ENCODE data around the gene TM4SF1.

The TM4SF1 gene

DNA sequence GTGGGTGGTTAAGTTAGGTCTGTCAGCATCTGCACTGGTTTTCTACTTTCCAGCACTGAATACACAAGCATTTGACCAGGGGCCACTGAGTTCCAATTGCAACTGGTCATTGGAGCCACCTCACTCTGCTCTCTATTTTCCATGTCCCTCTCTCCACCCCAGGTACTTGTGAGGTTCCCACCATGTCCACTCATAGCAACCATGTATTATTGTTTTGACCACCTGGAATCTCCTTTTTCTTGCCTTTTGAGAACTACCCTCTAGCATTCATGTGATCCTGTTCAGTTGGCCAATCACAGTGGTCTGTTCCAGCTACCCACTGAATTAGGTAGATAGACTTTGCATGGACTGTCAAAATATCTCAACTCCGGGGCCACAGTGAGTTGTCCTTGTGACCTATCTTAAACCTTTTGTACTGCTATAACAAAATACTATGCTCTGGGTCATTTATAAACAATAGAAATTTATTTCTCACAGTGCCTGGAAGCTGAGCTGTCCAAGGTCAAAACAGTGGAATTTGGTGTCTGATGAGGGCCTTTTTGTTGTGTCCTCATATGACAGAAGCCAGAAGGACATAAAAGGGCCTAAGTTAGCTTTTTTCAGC lies 23.8 kb downstream of the TM4SF1 start:
- no peaks in the 10 kb centered on the region for H3K9me3 ChIP-seq (ENCODE audit: severe bottlenecking)
- TF ChIP-seq, protein P1, sequence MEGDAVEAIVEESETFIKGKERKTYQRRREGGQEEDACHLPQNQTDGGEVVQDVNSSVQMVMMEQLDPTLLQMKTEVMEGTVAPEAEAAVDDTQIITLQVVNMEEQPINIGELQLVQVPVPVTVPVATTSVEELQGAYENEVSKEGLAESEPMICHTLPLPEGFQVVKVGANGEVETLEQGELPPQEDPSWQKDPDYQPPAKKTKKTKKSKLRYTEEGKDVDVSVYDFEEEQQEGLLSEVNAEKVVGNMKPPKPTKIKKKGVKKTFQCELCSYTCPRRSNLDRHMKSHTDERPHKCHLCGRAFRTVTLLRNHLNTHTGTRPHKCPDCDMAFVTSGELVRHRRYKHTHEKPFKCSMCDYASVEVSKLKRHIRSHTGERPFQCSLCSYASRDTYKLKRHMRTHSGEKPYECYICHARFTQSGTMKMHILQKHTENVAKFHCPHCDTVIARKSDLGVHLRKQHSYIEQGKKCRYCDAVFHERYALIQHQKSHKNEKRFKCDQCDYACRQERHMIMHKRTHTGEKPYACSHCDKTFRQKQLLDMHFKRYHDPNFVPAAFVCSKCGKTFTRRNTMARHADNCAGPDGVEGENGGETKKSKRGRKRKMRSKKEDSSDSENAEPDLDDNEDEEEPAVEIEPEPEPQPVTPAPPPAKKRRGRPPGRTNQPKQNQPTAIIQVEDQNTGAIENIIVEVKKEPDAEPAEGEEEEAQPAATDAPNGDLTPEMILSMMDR (IDR thresholded peaks at IDR 0.05; ENCODE audit: low read depth, low read length) = no peak
- H3K36me3 ChIP-seq = no peaks in the 10 kb centered on the region
- DNase-seq = no peak
- H3K27me3 ChIP-seq (ENCODE audit: insufficient read depth, low read depth, severe bottlenecking) = no peaks in the 10 kb centered on the region
- no peak overlapping the region for H3K27ac ChIP-seq
- H3K4me3 ChIP-seq (ENCODE audit: low read depth, low read length) = no peak overlapping the region

DNA sequence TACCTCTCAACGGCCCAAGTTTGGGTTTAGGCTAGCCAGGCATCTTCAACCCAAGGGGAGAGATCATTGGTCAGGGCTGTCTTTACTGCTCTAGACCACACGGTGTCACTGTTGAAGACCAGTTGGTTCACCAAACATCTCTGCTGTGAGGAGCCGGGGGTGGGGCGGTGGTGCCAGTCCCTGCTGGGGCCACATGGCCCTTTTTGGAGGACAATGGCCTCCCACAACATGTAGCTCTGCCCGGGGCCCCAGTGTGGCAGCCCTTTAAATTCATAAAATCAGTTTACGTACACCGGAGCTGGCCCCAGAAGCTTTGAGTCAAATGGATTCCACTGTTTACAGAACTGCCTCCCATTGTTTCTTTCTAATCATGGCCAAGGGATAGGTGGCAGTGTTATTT lies 24.9 kb downstream of the TM4SF1 start:
- no peaks in the 10 kb centered on the region for H3K27me3 ChIP-seq (ENCODE audit: insufficient read depth, low read depth, severe bottlenecking)
- H3K36me3 ChIP-seq = no peaks in the 10 kb centered on the region
- H3K27ac ChIP-seq = no peak overlapping the region
- no peaks in the 10 kb centered on the region for H3K9me3 ChIP-seq (ENCODE audit: severe bottlenecking)
- TF ChIP-seq, protein P1 (IDR thresholded peaks at IDR 0.05; ENCODE audit: low read depth, low read length) = peak; percentile 80
- H3K4me3 ChIP-seq (ENCODE audit: low read depth, low read length) = no peak overlapping the region
- peak; percentile 75 for DNase-seq

GRCh38 chr3:149343951-149344350 lies 33.5 kb downstream of the TM4SF1 start:
- TF ChIP-seq, protein P1 (IDR thresholded peaks at IDR 0.05; ENCODE audit: low read depth, low read length) = no peak
- H3K27ac ChIP-seq = no peak overlapping the region
- DNase-seq = no peak
- H3K4me3 ChIP-seq (ENCODE audit: low read depth, low read length) = no peak overlapping the region
- H3K36me3 ChIP-seq = no peaks in the 10 kb centered on the region
- H3K27me3 ChIP-seq (ENCODE audit: insufficient read depth, low read depth, severe bottlenecking) = no peaks in the 10 kb centered on the region
- H3K9me3 ChIP-seq (ENCODE audit: severe bottlenecking) = no peaks in the 10 kb centered on the region

- Histone ChIP-seq H3K27ac (no peak overlapping the region), H3K27me3 (ENCODE audit: insufficient read depth, low read depth, severe bottlenecking) (no peaks in the 10 kb centered on the region), H3K36me3 (no peaks in the 10 kb centered on the region), H3K4me3 (ENCODE audit: low read depth, low read length) (no peak overlapping the region), H3K9me3 (ENCODE audit: severe bottlenecking) (no peaks in the 10 kb centered on the region)
- TF ChIP-seq, protein P1 (IDR thresholded peaks at IDR 0.05; ENCODE audit: low read depth, low read length) = no peak
- DNase-seq = no peak
Measured at GRCh38 chr3:149342413-149343380, 34.8 kb downstream of the TM4SF1 start.

DNA sequence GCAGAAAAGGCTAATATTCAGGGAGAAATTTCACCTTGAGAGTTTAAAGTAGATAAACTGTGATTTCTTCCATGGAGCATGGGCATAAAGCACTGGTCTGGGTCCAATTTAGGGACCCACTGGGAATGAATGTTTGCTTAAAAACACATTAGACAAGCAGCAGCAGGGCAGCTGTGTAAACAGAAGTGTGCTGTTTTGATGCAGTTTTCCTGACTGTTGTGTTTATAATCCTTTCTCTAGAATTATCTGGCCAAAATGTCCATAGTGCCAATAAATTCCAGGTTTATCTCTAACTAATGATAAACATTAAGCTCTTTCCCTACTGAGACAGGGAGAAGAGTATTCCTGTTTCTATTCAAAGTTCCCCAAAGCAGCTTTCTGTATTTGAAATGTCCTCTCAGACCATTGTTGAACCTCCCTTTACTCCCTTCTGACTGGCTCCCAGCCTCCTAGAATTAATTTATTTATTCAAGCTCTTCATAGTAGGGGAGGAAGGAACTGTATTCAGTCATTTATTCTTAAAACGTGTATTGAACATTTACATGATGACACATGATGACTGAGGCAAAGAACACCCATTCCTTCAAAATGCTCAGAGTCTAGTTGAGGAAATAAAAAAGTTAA lies 37.0 kb downstream of the TM4SF1 start:
- TF ChIP-seq, protein P1 (IDR thresholded peaks at IDR 0.05; ENCODE audit: low read depth, low read length) = no peak
- Histone ChIP-seq H3K36me3 (no peaks in the 10 kb centered on the region), H3K27ac (no peak overlapping the region), H3K27me3 (ENCODE audit: insufficient read depth, low read depth, severe bottlenecking) (no peaks in the 10 kb centered on the region), H3K4me3 (ENCODE audit: low read depth, low read length) (no peak overlapping the region), H3K9me3 (ENCODE audit: severe bottlenecking) (peaks cover 2% of the 10 kb centered on the region)
- DNase-seq = no peak

Measured in WERI-Rb-1 (cell line).